ENCODE results near the gene ARPC4. TPM values are rescaled to one million over a fixed set of nuclear protein-coding genes. Genes with fewer than 3 reads are reported as not detected.
"Not testable (repeated sequence)": the region's sequence is repeated elsewhere in the genome, so short reads cannot be mapped to it uniquely, and the experiment has no call there.

Gene ARPC4
- total and polyA plus RNA-seq, 4 donors = 98.4 to 165 (median 145) TPM

- no peak overlapping the region for H3K27ac ChIP-seq (ENCODE audit: low read depth in 1 of 2, low read length in 2 of 2)
- H3K9me3 ChIP-seq (ENCODE audit: control insufficient read depth, low read length) = no peaks in the 10 kb centered on the region
- intact Hi-C loops (cut with DNase I) = no loop called here
- no peaks in the 10 kb centered on the region for H3K36me3 ChIP-seq (ENCODE audit: control insufficient read depth in 1 of 2, insufficient read depth in 2 of 2, low read length in 1 of 2)
- WGBS, 2 donors = 89 to 91% methylated on average over 6 of the region's 6 CpGs
- ATAC-seq (ENCODE audit: low FRiP score) = no peak
- H3K27me3 ChIP-seq (ENCODE audit: control insufficient read depth in 1 of 2, insufficient read depth in 2 of 2, low read length in 1 of 2) = no peaks in the 10 kb centered on the region
- DNase-seq = no peak
- H3K4me1 ChIP-seq (ENCODE audit: control insufficient read depth in 1 of 2, insufficient read depth in 2 of 2, low read length in 2 of 2) = no peaks in the 10 kb centered on the region
- H3K4me3 ChIP-seq (ENCODE audit: low read length in 2 of 2) = no peak overlapping the region
Observed at GRCh38 chr3:9846931-9847488, 54.1 kb downstream of the ARPC4 start.

GRCh38 chr3:9847870-9848269 is 55.0 kb downstream of the ARPC4 start:
- H3K36me3 ChIP-seq (ENCODE audit: control insufficient read depth in 1 of 2, insufficient read depth in 2 of 2, low read length in 1 of 2); H3K9me3 ChIP-seq (ENCODE audit: control insufficient read depth, low read length); H3K4me1 ChIP-seq (ENCODE audit: control insufficient read depth in 1 of 2, insufficient read depth in 2 of 2, low read length in 2 of 2); intact Hi-C loops (cut with DNase I); H3K27me3 ChIP-seq (ENCODE audit: control insufficient read depth in 1 of 2, insufficient read depth in 2 of 2, low read length in 1 of 2); H3K27ac ChIP-seq (ENCODE audit: low read depth in 1 of 2, low read length in 2 of 2); ATAC-seq (ENCODE audit: low FRiP score); H3K4me3 ChIP-seq (ENCODE audit: low read length in 2 of 2); DNase-seq: not testable (repeated sequence)
- 34 to 56% methylated on average over 6 to 9 of the region's 9 CpGs for WGBS, 2 donors

- intact Hi-C loops (cut with DNase I); H3K4me3 ChIP-seq (ENCODE audit: low read length in 2 of 2); DNase-seq; H3K27ac ChIP-seq (ENCODE audit: low read depth in 1 of 2, low read length in 2 of 2); H3K9me3 ChIP-seq (ENCODE audit: control insufficient read depth, low read length); H3K27me3 ChIP-seq (ENCODE audit: control insufficient read depth in 1 of 2, insufficient read depth in 2 of 2, low read length in 1 of 2); H3K36me3 ChIP-seq (ENCODE audit: control insufficient read depth in 1 of 2, insufficient read depth in 2 of 2, low read length in 1 of 2); H3K4me1 ChIP-seq (ENCODE audit: control insufficient read depth in 1 of 2, insufficient read depth in 2 of 2, low read length in 2 of 2); ATAC-seq (ENCODE audit: low FRiP score): not testable (repeated sequence)
- 38 to 47% methylated on average over 4 of the region's 4 CpGs for WGBS, 2 donors
Observed at GRCh38 chr3:9848860-9849259, 56.0 kb downstream of the ARPC4 start.

GRCh38 chr3:9851383-9851782 is 58.5 kb downstream of the ARPC4 start:
- intact Hi-C loops (cut with DNase I); H3K4me3 ChIP-seq (ENCODE audit: low read length in 2 of 2); H3K4me1 ChIP-seq (ENCODE audit: control insufficient read depth in 1 of 2, insufficient read depth in 2 of 2, low read length in 2 of 2); H3K36me3 ChIP-seq (ENCODE audit: control insufficient read depth in 1 of 2, insufficient read depth in 2 of 2, low read length in 1 of 2); H3K27ac ChIP-seq (ENCODE audit: low read depth in 1 of 2, low read length in 2 of 2); ATAC-seq (ENCODE audit: low FRiP score); H3K9me3 ChIP-seq (ENCODE audit: control insufficient read depth, low read length); DNase-seq; H3K27me3 ChIP-seq (ENCODE audit: control insufficient read depth in 1 of 2, insufficient read depth in 2 of 2, low read length in 1 of 2): not testable (repeated sequence)
- 83 to 86% methylated on average over 6 of the region's 6 CpGs for WGBS, 2 donors

GRCh38 chr3:9851926-9852325 is 59.0 kb downstream of the ARPC4 start:
- WGBS, 2 donors = 60% methylated on average over 6 of the region's 6 CpGs
- intact Hi-C loops (cut with DNase I) = not testable (repeated sequence)

GRCh38 chr3:9852528-9852927 is 59.6 kb downstream of the ARPC4 start:
- intact Hi-C loops (cut with DNase I) = no loop called here
- H3K27ac ChIP-seq (ENCODE audit: low read depth in 1 of 2, low read length in 2 of 2) = no peak overlapping the region
- no peaks in the 10 kb centered on the region for H3K4me1 ChIP-seq (ENCODE audit: control insufficient read depth in 1 of 2, insufficient read depth in 2 of 2, low read length in 2 of 2)
- ATAC-seq (ENCODE audit: low FRiP score) (no peak), DNase-seq (no peak)
- H3K27me3 ChIP-seq (ENCODE audit: control insufficient read depth in 1 of 2, insufficient read depth in 2 of 2, low read length in 1 of 2) = no peaks in the 10 kb centered on the region
- no peaks in the 10 kb centered on the region for H3K36me3 ChIP-seq (ENCODE audit: control insufficient read depth in 1 of 2, insufficient read depth in 2 of 2, low read length in 1 of 2)
- 90 to 91% methylated on average over 6 of the region's 6 CpGs for WGBS, 2 donors
- H3K9me3 ChIP-seq (ENCODE audit: control insufficient read depth, low read length) = no peaks in the 10 kb centered on the region
- no peak overlapping the region for H3K4me3 ChIP-seq (ENCODE audit: low read length in 2 of 2)

More at GRCh38 chr3:9851926-9852325, 59.0 kb downstream of the ARPC4 start:
- ATAC-seq (ENCODE audit: low FRiP score); H3K27me3 ChIP-seq (ENCODE audit: control insufficient read depth in 1 of 2, insufficient read depth in 2 of 2, low read length in 1 of 2); H3K4me3 ChIP-seq (ENCODE audit: low read length in 2 of 2); H3K4me1 ChIP-seq (ENCODE audit: control insufficient read depth in 1 of 2, insufficient read depth in 2 of 2, low read length in 2 of 2); H3K36me3 ChIP-seq (ENCODE audit: control insufficient read depth in 1 of 2, insufficient read depth in 2 of 2, low read length in 1 of 2); H3K27ac ChIP-seq (ENCODE audit: low read depth in 1 of 2, low read length in 2 of 2); H3K9me3 ChIP-seq (ENCODE audit: control insufficient read depth, low read length); DNase-seq: not testable (repeated sequence)

- intact Hi-C loops (cut with DNase I); ATAC-seq (ENCODE audit: low FRiP score); H3K4me1 ChIP-seq (ENCODE audit: control insufficient read depth in 1 of 2, insufficient read depth in 2 of 2, low read length in 2 of 2); H3K4me3 ChIP-seq (ENCODE audit: low read length in 2 of 2); H3K27ac ChIP-seq (ENCODE audit: low read depth in 1 of 2, low read length in 2 of 2); H3K27me3 ChIP-seq (ENCODE audit: control insufficient read depth in 1 of 2, insufficient read depth in 2 of 2, low read length in 1 of 2); DNase-seq; H3K9me3 ChIP-seq (ENCODE audit: control insufficient read depth, low read length); H3K36me3 ChIP-seq (ENCODE audit: control insufficient read depth in 1 of 2, insufficient read depth in 2 of 2, low read length in 1 of 2): not testable (repeated sequence)
- 79% methylated on average over 11 of the region's 11 CpGs for WGBS, 2 donors
Observed at GRCh38 chr3:9854291-9854940, 61.5 kb downstream of the ARPC4 start.

- no peaks in the 10 kb centered on the region for H3K36me3 ChIP-seq (ENCODE audit: control insufficient read depth in 1 of 2, insufficient read depth in 2 of 2, low read length in 1 of 2)
- no peaks in the 10 kb centered on the region for H3K9me3 ChIP-seq (ENCODE audit: control insufficient read depth, low read length)
- WGBS, 2 donors = 95 to 98% methylated on average over 3 of the region's 3 CpGs
- intact Hi-C loops (cut with DNase I) = no loop called here
- ATAC-seq (ENCODE audit: low FRiP score) = no peak
- no peaks in the 10 kb centered on the region for H3K27me3 ChIP-seq (ENCODE audit: control insufficient read depth in 1 of 2, insufficient read depth in 2 of 2, low read length in 1 of 2)
- no peak overlapping the region for H3K27ac ChIP-seq (ENCODE audit: low read depth in 1 of 2, low read length in 2 of 2)
- no peak for DNase-seq
- no peak overlapping the region for H3K4me3 ChIP-seq (ENCODE audit: low read length in 2 of 2)
- no peaks in the 10 kb centered on the region for H3K4me1 ChIP-seq (ENCODE audit: control insufficient read depth in 1 of 2, insufficient read depth in 2 of 2, low read length in 2 of 2)
Observed at GRCh38 chr3:9855594-9855993, 62.7 kb downstream of the ARPC4 start.

Data from aorta (tissue), 5 donors.